HG03342 (cell line): Measurements from ENCODE around the gene EIF4B.
"Not testable (repeated sequence)": the region's sequence is repeated elsewhere in the genome, so short reads cannot be mapped to it uniquely, and the experiment has no call there.

Experiments used
- ATAC-seq: cut with Tn5 transposase; IDR thresholded peaks from one replicate; pipeline ENCODE4 v1.9.1; 2021; ENCODE audit warnings: mild to moderate bottlenecking, moderate library complexity; ENCODE audit not compliant: unreplicated experiment

EIF4B gene

GRCh38 chr12:52992699-52993557 lies 13.3 kb upstream of the EIF4B start:
- ATAC-seq, result no peak

- no peak for ATAC-seq
These were observed 12.7 kb upstream of the EIF4B start for GRCh38 chr12:52993558-52993869.

- no peak for ATAC-seq
These were observed 2.1 kb upstream of the EIF4B start for GRCh38 chr12:53004178-53004577.

- ATAC-seq, result no peak
These were observed 1.7 kb upstream of the EIF4B start for GRCh38 chr12:53004582-53004981.

- ATAC-seq, result no peak
These were observed 856 bp upstream of the EIF4B start for GRCh38 chr12:53005215-53005985.

GRCh38 chr12:53006810-53007309 lies 604 bp downstream of the EIF4B start:
- no peak for ATAC-seq

GRCh38 chr12:53007343-53007742 lies 1.1 kb downstream of the EIF4B start:
- ATAC-seq, result no peak

GRCh38 chr12:53008760-53009159 lies 2.5 kb downstream of the EIF4B start:
- not testable (repeated sequence) for ATAC-seq

GRCh38 chr12:53010955-53011354 lies 4.7 kb downstream of the EIF4B start:
- ATAC-seq, result no peak

GRCh38 chr12:53011889-53012288 lies 5.6 kb downstream of the EIF4B start:
- no peak for ATAC-seq

- no peak for ATAC-seq
These were observed 6.7 kb downstream of the EIF4B start for GRCh38 chr12:53012928-53013327.

GRCh38 chr12:53014709-53015108 lies 8.5 kb downstream of the EIF4B start:
- no peak for ATAC-seq

GRCh38 chr12:53025250-53025649 lies 19.0 kb downstream of the EIF4B start:
- no peak for ATAC-seq

- ATAC-seq, result not testable (repeated sequence)
These were observed 20.8 kb downstream of the EIF4B start for GRCh38 chr12:53027014-53027413.

- ATAC-seq, result no peak
These were observed 25.4 kb downstream of the EIF4B start for GRCh38 chr12:53031616-53032015.

GRCh38 chr12:53033832-53034231 lies 27.6 kb downstream of the EIF4B start:
- not testable (repeated sequence) for ATAC-seq

GRCh38 chr12:53034459-53034858 lies 28.2 kb downstream of the EIF4B start:
- ATAC-seq, result no peak

GRCh38 chr12:53036802-53037201 lies 30.5 kb downstream of the EIF4B start:
- no peak for ATAC-seq

- no peak for ATAC-seq
These were observed 33.6 kb downstream of the EIF4B start for GRCh38 chr12:53039851-53040250.

GRCh38 chr12:53042607-53043454 lies 36.6 kb downstream of the EIF4B start:
- ATAC-seq, result no peak

GRCh38 chr12:53044052-53044581 lies 37.9 kb downstream of the EIF4B start:
- ATAC-seq, result no peak
